Right lobe of liver (tissue), 6 donors: Measurements from ENCODE around the gene APOA5. TPM values are rescaled to one million over a fixed set of nuclear protein-coding genes. Genes with fewer than 3 reads are reported as not detected.

Source experiments
- ATAC-seq, 4 donors: fragments of 200-7000 bp; cut with Tn5 transposase; one replicate each; pipeline ENCODE4 v1.9.1; 2020; ENCODE audit warnings: mild to moderate bottlenecking in 4 of 4, moderate library complexity in 4 of 4
- DNase-seq, 3 donors: peaks; one replicate each; pipeline ENCODE4 v3.0.0-alpha.2; 2020
- H3K27ac ChIP-seq, 3 donors: fragments of 200-600 bp; one replicate each; pipeline ENCODE4 v1.8.0; 2022
- H3K27me3 ChIP-seq, 2 donors: fragments of 200-600 bp; one replicate each; pipeline ENCODE4 v1.8.0; 2022
- H3K36me3 ChIP-seq, 4 donors: fragments of 200-600 bp; sonication (generic) in 1 of 4; one replicate each; pipeline versions ENCODE4 v1.5.1 to v1.8.0; 2017 to 2022; ENCODE audit warnings: control low read depth in 1 of 4
- H3K4me1 ChIP-seq, 4 donors: fragments of 200-600 bp; sonication (generic) in 1 of 4; one replicate each; pipeline versions ENCODE4 v1.5.1 to v1.8.0; 2017 to 2022; ENCODE audit warnings: control low read depth in 1 of 4
- H3K4me3 ChIP-seq, 3 donors: fragments of 200-600 bp; one replicate each; pipeline ENCODE4 v1.8.0; 2022
- H3K9me3 ChIP-seq, 4 donors: fragments of 200-600 bp; sonication (generic) in 1 of 4; one replicate each; pipeline versions ENCODE4 v1.5.1 to v1.8.0; 2017 to 2022; ENCODE audit warnings: control low read depth in 1 of 4
- POLR2A ChIP-seq: fragments of 450-650 bp; IDR thresholded peaks from one replicate; pipeline ENCODE4 v1.6.1; 2017; ENCODE audit warnings: antibody characterized with exemption, mild to moderate bottlenecking
- WGBS: methylation state at CpG from one replicate; pipeline ENCODE4 v1.1.6; 2018; ENCODE audit warnings: low coverage, low lambda C conversion rate; ENCODE audit not compliant: insufficient coverage; ENCODE audit errors: missing lambda C conversion rate; 5-methylcytosine and 5-hydroxymethylcytosine counted together
- intact Hi-C, 2 donors: fragments of 100-400 bp; cut with DNase I; formaldehyde crosslinking; loops; one replicate each; pipeline versions ENCODE4 v1.11.2 to v1.14.1; 2022
- total RNA-seq, 6 experiments: library from RNA; depleted of rRNA in 2 of 6; stranded (reverse); fragments of >200 nt in 2 of 6; fragmentation: NEBNext Ultra II Directional in 3 of 6; extraction: Animal tissue kit (Norgen Biotek cat#: 25700) in 3 of 6; gene quantifications; one replicate each; pipeline versions ENCODE4 v1.1.0 to v1.2.4, GENCODE V29; 2016 to 2023
- TF ChIP-seq, protein P1 (sequence below), 4 donors: fragments of 200-600 bp in 3 of 4; fragments of 450-650 bp in 1 of 4; IDR thresholded peaks; one replicate each; pipeline versions ENCODE4 v1.5.1 to v1.8.0; 2016 to 2022; ENCODE audit warnings: antibody characterized with exemption in 4 of 4, mild to moderate bottlenecking in 2 of 4
- donor health status: DM: no; HTN: yes; CAD: no.
- donor health status: DM: no; HTN: no; CAD: no.
- donor health status: DM: no; HTN: no; CAD: no.
- donor health status: DM: no; HTN: yes; CAD: no.
- donor health status: DM: no; HTN: yes; CAD: no.

The APOA5 gene
- total RNA-seq, 6 experiments from 2014 or later = 57.8 to 1,064 (median 724) TPM

DNA sequence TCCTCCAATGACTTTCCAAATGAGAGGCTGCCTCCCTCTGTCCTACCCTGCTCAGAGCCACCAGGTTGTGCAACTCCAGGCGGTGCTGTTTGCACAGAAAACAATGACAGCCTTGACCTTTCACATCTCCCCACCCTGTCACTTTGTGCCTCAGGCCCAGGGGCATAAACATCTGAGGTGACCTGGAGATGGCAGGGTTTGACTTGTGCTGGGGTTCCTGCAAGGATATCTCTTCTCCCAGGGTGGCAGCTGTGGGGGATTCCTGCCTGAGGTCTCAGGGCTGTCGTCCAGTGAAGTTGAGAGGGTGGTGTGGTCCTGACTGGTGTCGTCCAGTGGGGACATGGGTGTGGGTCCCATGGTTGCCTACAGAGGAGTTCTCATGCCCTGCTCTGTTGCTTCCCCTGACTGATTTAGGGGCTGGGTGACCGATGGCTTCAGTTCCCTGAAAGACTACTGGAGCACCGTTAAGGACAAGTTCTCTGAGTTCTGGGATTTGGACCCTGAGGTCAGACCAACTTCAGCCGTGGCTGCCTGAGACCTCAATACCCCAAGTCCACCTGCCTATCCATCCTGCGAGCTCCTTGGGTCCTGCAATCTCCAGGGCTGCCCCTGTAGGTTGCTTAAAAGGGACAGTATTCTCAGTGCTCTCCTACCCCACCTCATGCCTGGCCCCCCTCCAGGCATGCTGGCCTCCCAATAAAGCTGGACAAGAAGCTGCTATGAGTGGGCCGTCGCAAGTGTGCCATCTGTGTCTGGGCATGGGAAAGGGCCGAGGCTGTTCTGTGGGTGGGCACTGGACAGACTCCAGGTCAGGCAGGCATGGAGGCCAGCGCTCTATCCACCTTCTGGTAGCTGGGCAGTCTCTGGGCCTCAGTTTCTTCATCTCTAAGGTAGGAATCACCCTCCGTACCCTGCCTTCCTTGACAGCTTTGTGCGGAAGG, 40.9 kb upstream of the APOA5 start:
- Histone ChIP-seq H3K4me1 (peaks cover 0 to 22% (median 5%) of the 10 kb centered on the region in 4 donors), H3K27me3 (no peaks in the 10 kb centered on the region), H3K9me3 (no peaks in the 10 kb centered on the region), H3K36me3 (peaks cover 0 to 6% (median 0%) of the 10 kb centered on the region in 4 donors), H3K27ac (peak overlapping the region in 2 of 3 donors; percentile 80 to 87), H3K4me3 (peak overlapping the region; percentile 18 to 90 (median 81))
- WGBS = 27% methylated on average over 4 of the region's 13 CpGs
- intact Hi-C loops = no loop called here
- DNase-seq (peak; percentile 68 to 83 (median 81)), ATAC-seq (peak in 3 of 4 donors; percentile 1 to 16 (median 7))
- TF ChIP-seq, protein P1, sequence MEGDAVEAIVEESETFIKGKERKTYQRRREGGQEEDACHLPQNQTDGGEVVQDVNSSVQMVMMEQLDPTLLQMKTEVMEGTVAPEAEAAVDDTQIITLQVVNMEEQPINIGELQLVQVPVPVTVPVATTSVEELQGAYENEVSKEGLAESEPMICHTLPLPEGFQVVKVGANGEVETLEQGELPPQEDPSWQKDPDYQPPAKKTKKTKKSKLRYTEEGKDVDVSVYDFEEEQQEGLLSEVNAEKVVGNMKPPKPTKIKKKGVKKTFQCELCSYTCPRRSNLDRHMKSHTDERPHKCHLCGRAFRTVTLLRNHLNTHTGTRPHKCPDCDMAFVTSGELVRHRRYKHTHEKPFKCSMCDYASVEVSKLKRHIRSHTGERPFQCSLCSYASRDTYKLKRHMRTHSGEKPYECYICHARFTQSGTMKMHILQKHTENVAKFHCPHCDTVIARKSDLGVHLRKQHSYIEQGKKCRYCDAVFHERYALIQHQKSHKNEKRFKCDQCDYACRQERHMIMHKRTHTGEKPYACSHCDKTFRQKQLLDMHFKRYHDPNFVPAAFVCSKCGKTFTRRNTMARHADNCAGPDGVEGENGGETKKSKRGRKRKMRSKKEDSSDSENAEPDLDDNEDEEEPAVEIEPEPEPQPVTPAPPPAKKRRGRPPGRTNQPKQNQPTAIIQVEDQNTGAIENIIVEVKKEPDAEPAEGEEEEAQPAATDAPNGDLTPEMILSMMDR (IDR thresholded peaks at IDR 0.05) = peak in 1 of 4 donors; percentile 23
- TF ChIP-seq POLR2A = peak; percentile 58

DNA sequence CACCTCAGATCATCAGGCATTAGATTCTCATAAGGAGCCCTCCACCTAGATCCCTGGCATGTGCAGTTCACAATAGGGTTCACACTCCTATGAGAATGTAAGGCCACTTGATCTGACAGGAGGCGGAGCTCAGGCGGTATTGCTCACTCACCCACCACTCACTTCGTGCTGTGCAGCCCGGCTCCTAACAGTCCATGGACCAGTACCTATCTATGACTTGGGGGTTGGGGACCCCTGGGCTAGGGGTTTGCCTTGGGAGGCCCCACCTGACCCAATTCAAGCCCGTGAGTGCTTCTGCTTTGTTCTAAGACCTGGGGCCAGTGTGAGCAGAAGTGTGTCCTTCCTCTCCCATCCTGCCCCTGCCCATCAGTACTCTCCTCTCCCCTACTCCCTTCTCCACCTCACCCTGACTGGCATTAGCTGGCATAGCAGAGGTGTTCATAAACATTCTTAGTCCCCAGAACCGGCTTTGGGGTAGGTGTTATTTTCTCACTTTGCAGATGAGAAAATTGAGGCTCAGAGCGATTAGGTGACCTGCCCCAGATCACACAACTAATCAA, 40.2 kb upstream of the APOA5 start:
- peak overlapping the region; percentile 17 to 87 (median 80) for H3K27ac ChIP-seq
- H3K27me3 ChIP-seq = no peaks in the 10 kb centered on the region
- ATAC-seq (no peak), DNase-seq (peak in 1 of 3 donors; percentile 48)
- intact Hi-C loops = no loop called here
- TF ChIP-seq, protein P1 (IDR thresholded peaks at IDR 0.05) = no peak
- TF ChIP-seq POLR2A = no peak
- H3K36me3 ChIP-seq = peaks cover 0 to 6% (median 0%) of the 10 kb centered on the region in 4 donors
- H3K4me3 ChIP-seq = peak overlapping the region; percentile 48 to 90 (median 81)
- peaks cover 0 to 29% (median 9%) of the 10 kb centered on the region in 4 donors for H3K4me1 ChIP-seq
- no peaks in the 10 kb centered on the region for H3K9me3 ChIP-seq
- 40% methylated on average over 3 of the region's 7 CpGs for WGBS

DNA sequence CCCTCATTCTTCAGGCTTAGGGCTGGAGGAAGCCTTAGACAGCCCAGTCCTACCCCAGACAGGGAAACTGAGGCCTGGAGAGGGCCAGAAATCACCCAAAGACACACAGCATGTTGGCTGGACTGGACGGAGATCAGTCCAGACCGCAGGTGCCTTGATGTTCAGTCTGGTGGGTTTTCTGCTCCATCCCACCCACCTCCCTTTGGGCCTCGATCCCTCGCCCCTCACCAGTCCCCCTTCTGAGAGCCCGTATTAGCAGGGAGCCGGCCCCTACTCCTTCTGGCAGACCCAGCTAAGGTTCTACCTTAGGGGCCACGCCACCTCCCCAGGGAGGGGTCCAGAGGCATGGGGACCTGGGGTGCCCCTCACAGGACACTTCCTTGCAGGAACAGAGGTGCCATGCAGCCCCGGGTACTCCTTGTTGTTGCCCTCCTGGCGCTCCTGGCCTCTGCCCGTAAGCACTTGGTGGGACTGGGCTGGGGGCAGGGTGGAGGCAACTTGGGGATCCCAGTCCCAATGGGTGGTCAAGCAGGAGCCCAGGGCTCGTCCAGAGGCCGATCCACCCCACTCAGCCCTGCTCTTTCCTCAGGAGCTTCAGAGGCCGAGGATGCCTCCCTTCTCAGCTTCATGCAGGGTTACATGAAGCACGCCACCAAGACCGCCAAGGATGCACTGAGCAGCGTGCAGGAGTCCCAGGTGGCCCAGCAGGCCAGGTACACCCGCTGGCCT, 38.7 kb upstream of the APOA5 start:
- no peak for ATAC-seq
- H3K27ac ChIP-seq = peak overlapping the region; percentile 70 to 87 (median 80)
- H3K9me3 ChIP-seq = no peaks in the 10 kb centered on the region
- H3K4me1 ChIP-seq = peaks cover 0 to 41% (median 15%) of the 10 kb centered on the region in 4 donors
- intact Hi-C loops = no loop called here
- H3K27me3 ChIP-seq = no peaks in the 10 kb centered on the region
- peak overlapping the region; percentile 48 to 90 (median 81) for H3K4me3 ChIP-seq
- TF ChIP-seq POLR2A = no peak
- TF ChIP-seq, protein P1 (IDR thresholded peaks at IDR 0.05) = no peak
- 18% methylated on average over 4 of the region's 17 CpGs for WGBS
- peak in 1 of 3 donors; percentile 47 for DNase-seq
- no peaks in the 10 kb centered on the region for H3K36me3 ChIP-seq

DNA sequence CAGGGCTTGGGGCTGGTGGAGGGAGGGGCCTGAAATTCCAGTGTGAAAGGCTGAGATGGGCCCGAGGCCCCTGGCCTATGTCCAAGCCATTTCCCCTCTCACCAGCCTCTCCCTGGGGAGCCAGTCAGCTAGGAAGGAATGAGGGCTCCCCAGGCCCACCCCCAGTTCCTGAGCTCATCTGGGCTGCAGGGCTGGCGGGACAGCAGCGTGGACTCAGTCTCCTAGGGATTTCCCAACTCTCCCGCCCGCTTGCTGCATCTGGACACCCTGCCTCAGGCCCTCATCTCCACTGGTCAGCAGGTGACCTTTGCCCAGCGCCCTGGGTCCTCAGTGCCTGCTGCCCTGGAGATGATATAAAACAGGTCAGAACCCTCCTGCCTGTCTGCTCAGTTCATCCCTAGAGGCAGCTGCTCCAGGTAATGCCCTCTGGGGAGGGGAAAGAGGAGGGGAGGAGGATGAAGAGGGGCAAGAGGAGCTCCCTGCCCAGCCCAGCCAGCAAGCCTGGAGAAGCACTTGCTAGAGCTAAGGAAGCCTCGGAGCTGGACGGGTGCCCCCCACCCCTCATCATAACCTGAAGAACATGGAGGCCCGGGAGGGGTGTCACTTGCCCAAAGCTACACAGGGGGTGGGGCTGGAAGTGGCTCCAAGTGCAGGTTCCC, 38.0 kb upstream of the APOA5 start, which contains the start of gene APOC3:
Gene APOC3, plus strand, starts transcription at position 383 of the 659 bp plus-strand sequence. CDS start 676 bp downstream, outside the sequence.
- H3K36me3 ChIP-seq = no peaks in the 10 kb centered on the region
- peak within 1 kb of the TSS; percentile 48 to 90 (median 81) for H3K4me3 ChIP-seq
- ATAC-seq (peak; percentile 43 to 57 (median 56)), DNase-seq (peak; percentile 91 to 97 (median 97))
- H3K4me1 ChIP-seq = peaks cover 0 to 41% (median 17%) of the 10 kb centered on the region in 4 donors
- peak within 1 kb of the TSS; percentile 80 to 88 (median 81) for H3K27ac ChIP-seq
- TF ChIP-seq, protein P1 (IDR thresholded peaks at IDR 0.05) = no peak
- TF ChIP-seq POLR2A = peak; percentile 94
- intact Hi-C loops = no loop called here
- WGBS = 7% methylated on average over 3 of the region's 9 CpGs
- no peaks in the 10 kb centered on the region for H3K27me3 ChIP-seq
- H3K9me3 ChIP-seq = no peaks in the 10 kb centered on the region
